B cell (primary cell): ENCODE measurements around the gene KPNB1. TPM values are rescaled to one million over a fixed set of nuclear protein-coding genes. Genes with fewer than 3 reads are reported as not detected.

ENCODE experiments used
- ATAC-seq: fragments of 200-7000 bp; cut with Tn5 transposase; one replicate; pipeline ENCODE4 v1.10.0; 2021; ENCODE audit warnings: low read depth, mild to moderate bottlenecking, moderate number of reproducible peaks, moderate library complexity
- CTCF ChIA-PET: fragments of 350-600 bp; sonication (Branson Sonifier 250); formaldehyde crosslinking; loops from one replicate; lab custom pipeline; 2021; ENCODE audit warnings: antibody characterized with exemption, inconsistent platforms; lab: Charles Lee
- POLR2A ChIA-PET: fragments of 350-600 bp; sonication (Branson Sonifier 250); formaldehyde crosslinking; loops from one replicate; lab custom pipeline; 2021; ENCODE audit warnings: antibody characterized with exemption; lab: Charles Lee
- DNase-seq: peaks from one replicate; pipeline ENCODE4 v3.0.0; 2013
- H2AFZ ChIP-seq: 2 replicates; pipeline ENCODE4 v1.6.1; 2012; ENCODE audit warnings: mild to moderate bottlenecking, low read depth, low read length; ENCODE audit not compliant: insufficient read depth, poor library complexity, severe bottlenecking
- H3K27ac ChIP-seq, 2 donors: 1 replicate in 1 of 2; 2 replicates in 1 of 2; pipeline ENCODE4 v1.5.1; 2012 to 2013; ENCODE audit warnings: low read length in 2 of 2, mild to moderate bottlenecking in 2 of 2, moderate library complexity in 1 of 2
- H3K27me3 ChIP-seq, 4 experiments: fragments of 200-600 bp in 1 of 4; sonication (generic) in 1 of 4; replicated peaks in 1 of 4; 1 replicate in 2 of 4; 2 replicates in 2 of 4; pipeline versions ENCODE4 v1.6.1 to v1.7.0; 2013 to 2016; ENCODE audit warnings: low read length in 3 of 4, mild to moderate bottlenecking in 2 of 4, mixed read lengths in 1 of 4, moderate library complexity in 1 of 4; ENCODE audit not compliant: insufficient read depth in 4 of 4, control insufficient read depth in 3 of 4; ENCODE audit errors: control extremely low read depth in 1 of 4
- H3K36me3 ChIP-seq, 2 experiments: replicated peaks in 1 of 2; 1 replicate in 1 of 2; 2 replicates in 1 of 2; pipeline versions ENCODE4 v1.6.1 to v1.7.1; 2013; ENCODE audit warnings: low read length in 1 of 2; ENCODE audit not compliant: insufficient read depth in 2 of 2, control insufficient read depth in 1 of 2; ENCODE audit errors: control extremely low read depth in 1 of 2, extremely low read depth in 1 of 2
- H3K4me1 ChIP-seq, 2 donors: fragments of 200-600 bp in 1 of 2; sonication (generic) in 1 of 2; 1 replicate in 1 of 2; 2 replicates in 1 of 2; pipeline versions ENCODE4 v1.5.1 to v1.6.1; 2013 to 2017; ENCODE audit warnings: low read length in 2 of 2; ENCODE audit not compliant: control insufficient read depth in 2 of 2, insufficient read depth in 2 of 2
- H3K4me2 ChIP-seq: replicated peaks from 2 replicates; pipeline ENCODE3; 2012; ENCODE audit warnings: mild to moderate bottlenecking, low read depth, low read length; ENCODE audit not compliant: poor library complexity, severe bottlenecking
- H3K4me3 ChIP-seq, 5 experiments: fragments of 200-600 bp in 1 of 5; sonication (generic) in 1 of 5; 1 replicate in 3 of 5; 2 replicates in 2 of 5; pipeline versions ENCODE4 v1.5.1 to v1.7.0; 2011 to 2016; ENCODE audit warnings: low read length in 4 of 5, mild to moderate bottlenecking in 4 of 5, low read depth in 2 of 5, control low read depth in 1 of 5, moderate library complexity in 1 of 5; ENCODE audit not compliant: insufficient read depth in 1 of 5; ENCODE audit errors: control extremely low read depth in 1 of 5, extremely low read depth in 1 of 5
- H3K79me2 ChIP-seq: fragments of 200-600 bp; sonication (generic); one replicate; pipeline ENCODE4 v1.6.0; 2016; ENCODE audit warnings: low read length; ENCODE audit not compliant: control insufficient read depth, insufficient read depth
- H3K9ac ChIP-seq: fragments of 200-600 bp; sonication (generic); 2 replicates; pipeline ENCODE4 v1.6.1; 2017; ENCODE audit warnings: mild to moderate bottlenecking, low read length, moderate library complexity
- H3K9me3 ChIP-seq, 3 donors: one replicate each; pipeline versions ENCODE4 v1.6.1 to v1.7.1; 2013; ENCODE audit warnings: low read length in 2 of 3; ENCODE audit not compliant: control insufficient read depth in 2 of 3, insufficient read depth in 1 of 3; ENCODE audit errors: control extremely low read depth in 1 of 3
- H4K20me1 ChIP-seq: 2 replicates; pipeline ENCODE4 v1.6.0; 2012; ENCODE audit warnings: mild to moderate bottlenecking, low read length; ENCODE audit not compliant: insufficient read depth, control insufficient read depth, poor library complexity, severe bottlenecking
- H3K27ac Mint-ChIP-seq: one replicate; pipeline ENCODE4 v1.8.0; 2021; ENCODE audit warnings: mixed read lengths
- H3K27me3 Mint-ChIP-seq: one replicate; pipeline ENCODE4 v1.8.0; 2021; ENCODE audit warnings: mixed read lengths
- H3K4me1 Mint-ChIP-seq: one replicate; pipeline ENCODE4 v1.8.0; 2021; ENCODE audit warnings: mixed read lengths
- H3K4me3 Mint-ChIP-seq: one replicate; pipeline ENCODE4 v1.8.0; 2021; ENCODE audit warnings: mixed read lengths
- H3K9me3 Mint-ChIP-seq: one replicate; pipeline ENCODE4 v1.8.0; 2022; ENCODE audit warnings: mixed read lengths; ENCODE audit not compliant: insufficient read depth
- EZH2 ChIP-seq: IDR thresholded peaks from 2 replicates; pipeline ENCODE4 v1.6.1; 2012; ENCODE audit warnings: borderline replicate concordance, low read depth, mild to moderate bottlenecking, moderate library complexity, low read length; ENCODE audit not compliant: insufficient read depth, poor library complexity, severe bottlenecking
- WGBS: methylation state at CpG from one replicate; pipeline ENCODE4 v1.1.5; 2013; ENCODE audit warnings: missing lambda C conversion rate; ENCODE audit not compliant: insufficient coverage; 5-methylcytosine and 5-hydroxymethylcytosine counted together
- intact Hi-C: fragments of 100-400 bp; cut with micrococcal nuclease; formaldehyde crosslinking; loops from one replicate; pipeline ENCODE4 v1.10.0; 2022
- polyA plus RNA-seq: library from polyadenylated mRNA; depleted of rRNA; stranded (reverse); fragments of >200 nt; gene quantifications from 2 replicates; pipeline ENCODE4 v1.2.3, GENCODE V29; 2012
- total RNA-seq, 2 donors: library from RNA; stranded (reverse); fragments of 120-200 nt in 1 of 2; gene quantifications; 1 replicate in 1 of 2; 2 replicates in 1 of 2; pipeline versions ENCODE4 v1.2.3 to v1.2.4, GENCODE V29; 2013 to 2022
- TF ChIP-seq, protein P1 (sequence below): fragments of 200-600 bp; IDR thresholded peaks from one replicate; pipeline ENCODE4 v1.8.0; 2022; ENCODE audit warnings: antibody characterized with exemption, mild to moderate bottlenecking

Gene KPNB1
- total and polyA plus RNA-seq, 2 donors (not counting 1 experiment from before 2014, with no cell fraction given): 60.6 to 278 TPM

DNA sequence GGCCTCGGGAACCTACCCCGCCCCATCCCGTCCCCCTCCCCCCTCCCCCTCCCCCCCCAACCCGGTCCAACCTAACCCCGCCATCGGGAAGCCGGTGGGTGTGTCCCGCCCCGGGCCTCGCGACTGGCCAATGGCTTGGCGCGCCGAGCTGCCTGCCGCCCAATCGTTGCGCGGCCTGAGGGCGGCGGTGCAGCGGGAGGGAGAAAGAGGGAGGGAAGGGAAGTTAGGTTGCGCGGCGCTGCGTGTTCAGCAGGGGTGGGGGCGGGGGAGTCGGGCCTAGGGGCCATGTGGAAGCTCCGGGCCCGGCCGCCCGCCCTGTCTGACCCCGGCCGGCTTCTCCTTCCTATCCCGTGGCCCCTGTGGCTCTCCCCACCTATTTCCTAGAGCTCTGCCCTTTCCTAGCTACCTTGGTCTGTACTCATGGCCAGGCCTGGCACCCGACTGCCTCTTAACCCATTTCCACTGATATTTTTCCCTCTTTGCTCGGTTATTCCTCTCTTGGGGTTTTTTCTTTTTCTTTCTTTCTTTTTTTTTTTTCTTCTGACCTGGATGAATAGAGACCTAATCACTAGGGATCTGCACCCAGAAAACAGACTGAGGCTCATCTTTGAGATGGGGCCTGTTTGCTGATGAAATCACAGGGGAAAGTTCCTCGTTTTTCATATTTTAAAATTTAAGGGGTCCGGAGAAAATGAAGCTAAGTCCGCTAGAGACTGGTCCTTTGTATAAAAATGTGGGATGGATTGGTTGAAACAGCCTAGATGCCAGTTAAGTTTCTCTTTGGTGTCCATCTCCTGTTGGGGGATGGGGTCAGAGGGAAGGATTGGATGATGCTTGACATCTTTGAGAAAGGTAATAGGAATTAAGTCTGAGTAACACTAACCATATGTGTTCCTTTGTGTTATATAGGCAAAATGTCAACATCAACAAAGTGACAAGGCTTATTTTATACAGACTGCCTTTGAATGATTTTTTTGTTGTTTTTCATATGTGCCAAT, 1.1 kb downstream of the KPNB1 start:
- H3K4me3 Mint-ChIP-seq: peak overlapping the region; percentile 98
- ChIA-PET POLR2A (interaction anchor here (0.5 to 2.6 kb wide), 16 partner anchors 8 to 1541 kb away, joined by 3 to 39 read pairs (median 4); partner anchors contain the start of genes EFCAB13, SCRN2 and SP2), CTCF (interaction anchor here (1.3 to 11.8 kb wide), 2 partner anchors 14 to 20 kb away, joined by 3 to 108 read pairs; no protein-coding TSS in a partner anchor)
- H3K27ac Mint-ChIP-seq: peak overlapping the region; percentile 81
- Histone ChIP-seq H3K4me3 (peak overlapping the region; percentile 35 to 93 (median 83)), H4K20me1 (peaks cover 34% of the 10 kb centered on the region), H3K9ac (peak overlapping the region; percentile 80), H3K36me3 (peaks cover 5 to 40% of the 10 kb centered on the region in 2 experiments), H3K4me2 (peak overlapping the region; percentile 86), H3K27ac (peak overlapping the region; percentile 76 to 78), H3K79me2 (peaks cover 61% of the 10 kb centered on the region), H2AFZ (peak overlapping the region; percentile 95), H3K4me1 (peaks cover 32% of the 10 kb centered on the region in 2 donors), H3K9me3 (no peaks in the 10 kb centered on the region), H3K27me3 (no peaks in the 10 kb centered on the region)
- no peak for TF ChIP-seq EZH2
- TF ChIP-seq, protein P1, sequence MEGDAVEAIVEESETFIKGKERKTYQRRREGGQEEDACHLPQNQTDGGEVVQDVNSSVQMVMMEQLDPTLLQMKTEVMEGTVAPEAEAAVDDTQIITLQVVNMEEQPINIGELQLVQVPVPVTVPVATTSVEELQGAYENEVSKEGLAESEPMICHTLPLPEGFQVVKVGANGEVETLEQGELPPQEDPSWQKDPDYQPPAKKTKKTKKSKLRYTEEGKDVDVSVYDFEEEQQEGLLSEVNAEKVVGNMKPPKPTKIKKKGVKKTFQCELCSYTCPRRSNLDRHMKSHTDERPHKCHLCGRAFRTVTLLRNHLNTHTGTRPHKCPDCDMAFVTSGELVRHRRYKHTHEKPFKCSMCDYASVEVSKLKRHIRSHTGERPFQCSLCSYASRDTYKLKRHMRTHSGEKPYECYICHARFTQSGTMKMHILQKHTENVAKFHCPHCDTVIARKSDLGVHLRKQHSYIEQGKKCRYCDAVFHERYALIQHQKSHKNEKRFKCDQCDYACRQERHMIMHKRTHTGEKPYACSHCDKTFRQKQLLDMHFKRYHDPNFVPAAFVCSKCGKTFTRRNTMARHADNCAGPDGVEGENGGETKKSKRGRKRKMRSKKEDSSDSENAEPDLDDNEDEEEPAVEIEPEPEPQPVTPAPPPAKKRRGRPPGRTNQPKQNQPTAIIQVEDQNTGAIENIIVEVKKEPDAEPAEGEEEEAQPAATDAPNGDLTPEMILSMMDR: no peak
- WGBS: 2% methylated on average over 31 of the region's 39 CpGs
- ATAC-seq: peak; percentile 59
- peak; percentile 93 for DNase-seq
- no peaks in the 10 kb centered on the region for H3K9me3 Mint-ChIP-seq
- H3K27me3 Mint-ChIP-seq: no peaks in the 10 kb centered on the region
- intact Hi-C loops: loop anchor here (2.0 kb wide), 1 partner anchor 42 kb away; no protein-coding TSS in a partner anchor
- H3K4me1 Mint-ChIP-seq: peaks cover 56% of the 10 kb centered on the region
